ENCODE measurements around the gene SOHLH1. TPM values are rescaled to one million over a fixed set of nuclear protein-coding genes. Genes with fewer than 3 reads are reported as not detected.

SOHLH1 gene
- total and polyA plus RNA-seq, 8 donors: not detected

- Histone ChIP-seq H3K9me3 (no peaks in the 10 kb centered on the region), H3K4me1 (peaks cover 0 to 7% (median 0%) of the 10 kb centered on the region in 4 donors), H3K36me3 (no peaks in the 10 kb centered on the region), H3K27ac (no peak overlapping the region), H3K27me3 (peaks cover 15 to 93% (median 44%) of the 10 kb centered on the region in 3 donors), H3K4me3 (no peak overlapping the region)
- WGBS, 5 donors: 72 to 78% (median 76%) methylated on average over 10 to 12 of the region's 12 CpGs
- TF ChIP-seq EP300 (IDR thresholded peaks at IDR 0.05) (no peak), POLR2A (IDR thresholded peaks at IDR 0.05) (no peak), CTCF (IDR thresholded peaks at IDR 0.05) (no peak), POLR2AphosphoS5 (IDR thresholded peaks at IDR 0.05) (no peak)
- DNase-seq: no peak
- intact Hi-C loops (cut with DNase I; ENCODE audit: low total_unique reads): no loop called here
Observed at GRCh38 chr9:135711391-135711790, 12.1 kb upstream of the SOHLH1 start.

GRCh38 chr9:135708164-135708563, 8.9 kb upstream of the SOHLH1 start:
- no peak overlapping the region for H3K27ac ChIP-seq
- WGBS, 5 donors: 74 to 87% (median 85%) methylated on average over 4 of the region's 4 CpGs
- intact Hi-C loops (cut with DNase I; ENCODE audit: low total_unique reads): no loop called here
- no peak for DNase-seq
- no peaks in the 10 kb centered on the region for H3K36me3 ChIP-seq
- H3K9me3 ChIP-seq: no peaks in the 10 kb centered on the region
- no peak overlapping the region for H3K4me3 ChIP-seq
- TF ChIP-seq POLR2A (IDR thresholded peaks at IDR 0.05) (no peak), EP300 (IDR thresholded peaks at IDR 0.05) (no peak), POLR2AphosphoS5 (IDR thresholded peaks at IDR 0.05) (no peak), CTCF (IDR thresholded peaks at IDR 0.05) (no peak)
- H3K4me1 ChIP-seq: peaks cover 0 to 4% (median 0%) of the 10 kb centered on the region in 4 donors
- peaks cover 0 to 94% (median 46%) of the 10 kb centered on the region in 3 donors for H3K27me3 ChIP-seq

GRCh38 chr9:135707252-135708138, 8.2 kb upstream of the SOHLH1 start:
- intact Hi-C loops (cut with DNase I; ENCODE audit: low total_unique reads): no loop called here
- H3K4me3 ChIP-seq: no peak overlapping the region
- TF ChIP-seq POLR2A (IDR thresholded peaks at IDR 0.05) (no peak), CTCF (IDR thresholded peaks at IDR 0.05) (no peak), POLR2AphosphoS5 (IDR thresholded peaks at IDR 0.05) (no peak), EP300 (IDR thresholded peaks at IDR 0.05) (no peak)
- peaks cover 0 to 94% (median 49%) of the 10 kb centered on the region in 3 donors for H3K27me3 ChIP-seq
- no peaks in the 10 kb centered on the region for H3K36me3 ChIP-seq
- H3K27ac ChIP-seq: no peak overlapping the region
- no peaks in the 10 kb centered on the region for H3K9me3 ChIP-seq
- H3K4me1 ChIP-seq: peaks cover 0 to 7% (median 2%) of the 10 kb centered on the region in 4 donors
- DNase-seq: no peak
- WGBS, 5 donors: 29 to 43% (median 38%) methylated on average over 16 to 23 of the region's 23 CpGs

- DNase-seq: no peak
- Histone ChIP-seq H3K4me1 (peaks cover 10 to 19% (median 14%) of the 10 kb centered on the region in 4 donors), H3K27me3 (peaks cover 0 to 94% (median 61%) of the 10 kb centered on the region in 3 donors), H3K27ac (no peak overlapping the region), H3K36me3 (no peaks in the 10 kb centered on the region), H3K9me3 (no peaks in the 10 kb centered on the region), H3K4me3 (no peak overlapping the region)
- 73 to 87% (median 77%) methylated on average over 5 to 9 of the region's 9 CpGs for WGBS, 5 donors
- intact Hi-C loops (cut with DNase I; ENCODE audit: low total_unique reads): no loop called here
- TF ChIP-seq CTCF (IDR thresholded peaks at IDR 0.05) (no peak), POLR2A (IDR thresholded peaks at IDR 0.05) (no peak), POLR2AphosphoS5 (IDR thresholded peaks at IDR 0.05) (no peak), EP300 (IDR thresholded peaks at IDR 0.05) (no peak)
Observed at GRCh38 chr9:135706288-135706687, 7.0 kb upstream of the SOHLH1 start.
